ENCODE data around the gene RNF224.

- TF ChIP-seq CTCF (conservative IDR thresholded peaks at IDR 0.05) (no peak), EZH2 (IDR thresholded peaks at IDR 0.05; ENCODE audit: low read depth) (no peak)
These were observed 25.5 kb downstream of the RNF224 start for GRCh38 chr9:137252555-137253506.

Measured in PC-9 (cell line).